ENCODE measurements around the gene TNRC6C. TPM values are rescaled to one million over a fixed set of nuclear protein-coding genes. Genes with fewer than 3 reads are reported as not detected.

The TNRC6C gene
- total RNA-seq, 4 donors from 2014 or later, result 15.8 to 30.3 (median 27.7) TPM

- no peak for ATAC-seq
- WGBS, 2 donors (ENCODE audit: low coverage in 1 of 2), result 84 to 86% methylated on average over 4 of the region's 4 CpGs
- H3K27ac ChIP-seq, result no peak overlapping the region
- no peaks in the 10 kb centered on the region for H3K9me3 ChIP-seq
- TF ChIP-seq EP300 (IDR thresholded peaks at IDR 0.05) (no peak), POLR2AphosphoS5 (IDR thresholded peaks at IDR 0.05) (no peak), CTCF (IDR thresholded peaks at IDR 0.05) (no peak), POLR2A (IDR thresholded peaks at IDR 0.05) (no peak)
- H3K4me1 ChIP-seq, result peaks cover 0 to 65% (median 19%) of the 10 kb centered on the region in 3 donors
- no peak overlapping the region for H3K4me3 ChIP-seq
- H3K36me3 ChIP-seq, result peaks cover 0 to 13% of the 10 kb centered on the region in 2 donors
- H3K27me3 ChIP-seq, result no peaks in the 10 kb centered on the region
Observed at GRCh38 chr17:78002166-78002565, 43.7 kb downstream of the TNRC6C start.

GRCh38 chr17:78005452-78006171 is 47.1 kb downstream of the TNRC6C start:
- ATAC-seq, result no peak
- no peak overlapping the region for H3K4me3 ChIP-seq
- WGBS, 2 donors (ENCODE audit: low coverage in 1 of 2), result 80 to 93% methylated on average over 3 of the region's 3 CpGs

GRCh38 chr17:78006338-78006737 is 47.8 kb downstream of the TNRC6C start:
- Histone ChIP-seq H3K36me3 (peaks cover 0 to 26% of the 10 kb centered on the region in 2 donors), H3K4me3 (no peak overlapping the region), H3K27ac (no peak overlapping the region), H3K27me3 (no peaks in the 10 kb centered on the region), H3K9me3 (no peaks in the 10 kb centered on the region), H3K4me1 (peaks cover 0 to 26% (median 0%) of the 10 kb centered on the region in 3 donors)
- no peak for ATAC-seq
- TF ChIP-seq POLR2A (IDR thresholded peaks at IDR 0.05), result no peak
- TF ChIP-seq EP300 (IDR thresholded peaks at IDR 0.05), result no peak
- no peak for TF ChIP-seq POLR2AphosphoS5 (IDR thresholded peaks at IDR 0.05)
- TF ChIP-seq CTCF (IDR thresholded peaks at IDR 0.05), result no peak

More at GRCh38 chr17:78005452-78006171, 47.1 kb downstream of the TNRC6C start:
- Histone ChIP-seq H3K36me3 (peaks cover 0 to 24% of the 10 kb centered on the region in 2 donors), H3K27me3 (no peaks in the 10 kb centered on the region), H3K27ac (no peak overlapping the region), H3K4me1 (peaks cover 0 to 30% (median 7%) of the 10 kb centered on the region in 3 donors), H3K9me3 (no peaks in the 10 kb centered on the region)
- TF ChIP-seq EP300 (IDR thresholded peaks at IDR 0.05) (no peak), POLR2A (IDR thresholded peaks at IDR 0.05) (no peak), CTCF (IDR thresholded peaks at IDR 0.05) (no peak), POLR2AphosphoS5 (IDR thresholded peaks at IDR 0.05) (no peak)

GRCh38 chr17:78007647-78008046 is 49.1 kb downstream of the TNRC6C start:
- Histone ChIP-seq H3K36me3 (peaks cover 0 to 35% of the 10 kb centered on the region in 2 donors), H3K4me3 (no peak overlapping the region), H3K27me3 (no peaks in the 10 kb centered on the region), H3K9me3 (no peaks in the 10 kb centered on the region), H3K27ac (no peak overlapping the region), H3K4me1 (peaks cover 0 to 13% (median 0%) of the 10 kb centered on the region in 3 donors)
- WGBS, 2 donors (ENCODE audit: low coverage in 1 of 2), result 89 to 96% methylated on average over 2 of the region's 2 CpGs
- ATAC-seq, result no peak
- no peak for TF ChIP-seq EP300 (IDR thresholded peaks at IDR 0.05)
- no peak for TF ChIP-seq CTCF (IDR thresholded peaks at IDR 0.05)
- TF ChIP-seq POLR2A (IDR thresholded peaks at IDR 0.05), result no peak
- no peak for TF ChIP-seq POLR2AphosphoS5 (IDR thresholded peaks at IDR 0.05)

- Histone ChIP-seq H3K27ac (no peak overlapping the region), H3K27me3 (no peaks in the 10 kb centered on the region), H3K36me3 (peaks cover 0 to 37% of the 10 kb centered on the region in 2 donors), H3K4me3 (no peak overlapping the region), H3K4me1 (peaks cover 0 to 24% (median 9%) of the 10 kb centered on the region in 3 donors), H3K9me3 (no peaks in the 10 kb centered on the region)
- TF ChIP-seq POLR2A (IDR thresholded peaks at IDR 0.05) (no peak), CTCF (IDR thresholded peaks at IDR 0.05) (no peak), POLR2AphosphoS5 (IDR thresholded peaks at IDR 0.05) (no peak), EP300 (IDR thresholded peaks at IDR 0.05) (no peak)
- no peak for ATAC-seq
- 66 to 75% methylated on average over 7 of the region's 7 CpGs for WGBS, 2 donors (ENCODE audit: low coverage in 1 of 2)
Observed at GRCh38 chr17:78010759-78011158, 52.3 kb downstream of the TNRC6C start.
